ENCODE data around the gene CACNA2D3.

Gene CACNA2D3

DNA sequence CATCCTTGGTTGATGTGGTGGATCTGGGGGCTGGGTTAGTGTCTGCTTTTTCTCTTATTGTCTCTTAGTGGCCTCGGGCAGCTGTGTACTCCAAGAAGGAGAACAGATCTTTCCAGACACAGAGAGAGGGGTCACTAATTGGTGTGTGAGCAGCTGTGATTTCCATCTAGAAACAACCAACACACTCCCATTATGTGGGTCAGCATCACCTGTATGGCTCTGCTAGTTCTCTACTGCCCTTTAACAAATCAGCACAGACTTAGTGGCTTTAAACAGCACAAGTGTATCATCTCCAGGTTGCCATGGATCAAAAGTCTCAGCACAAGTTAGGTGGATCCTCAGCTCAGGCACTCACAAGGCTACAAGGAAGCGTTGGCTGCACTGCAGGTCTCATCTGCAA lies 648.7 kb downstream of the CACNA2D3 start:
- Histone ChIP-seq H3K36me3 (ENCODE audit: insufficient read depth, low read length) (no peaks in the 10 kb centered on the region; the same call in 1 of the 2 replicates), H3K4me1 (ENCODE audit: insufficient read depth, low read length) (peaks cover 11% of the 10 kb centered on the region; the same call in 1 of the 2 replicates), H3K9me3 (ENCODE audit: control insufficient read depth, insufficient read depth, low read length) (no peaks in the 10 kb centered on the region), H3K9ac (ENCODE audit: low read depth, low read length) (no peak overlapping the region)

DNA sequence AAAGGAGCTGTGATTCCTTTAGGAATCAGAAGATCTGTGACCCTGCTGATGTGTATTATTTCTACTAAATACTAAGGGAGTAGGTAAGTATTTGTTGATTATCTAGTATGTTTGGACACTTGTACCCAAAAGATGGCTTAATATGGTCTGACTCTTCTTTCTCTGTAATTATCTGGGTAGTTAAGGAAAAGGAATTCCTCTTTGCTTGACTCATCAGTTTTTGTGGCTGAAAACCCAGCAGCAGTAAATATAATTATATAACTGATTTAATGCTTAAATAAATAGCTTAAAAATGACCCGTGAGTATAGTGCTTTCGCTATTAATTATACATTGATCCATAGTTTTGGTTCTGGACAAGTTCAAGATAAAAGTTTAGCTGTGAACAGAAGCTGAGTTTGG lies 649.7 kb downstream of the CACNA2D3 start:
- Histone ChIP-seq H3K9ac (ENCODE audit: low read depth, low read length) (no peak overlapping the region), H3K9me3 (ENCODE audit: control insufficient read depth, insufficient read depth, low read length) (no peaks in the 10 kb centered on the region), H3K36me3 (ENCODE audit: insufficient read depth, low read length) (no peaks in the 10 kb centered on the region; the same call in 1 of the 2 replicates), H3K4me1 (ENCODE audit: insufficient read depth, low read length) (peaks cover 11% of the 10 kb centered on the region; the same call in 1 of the 2 replicates)

DNA sequence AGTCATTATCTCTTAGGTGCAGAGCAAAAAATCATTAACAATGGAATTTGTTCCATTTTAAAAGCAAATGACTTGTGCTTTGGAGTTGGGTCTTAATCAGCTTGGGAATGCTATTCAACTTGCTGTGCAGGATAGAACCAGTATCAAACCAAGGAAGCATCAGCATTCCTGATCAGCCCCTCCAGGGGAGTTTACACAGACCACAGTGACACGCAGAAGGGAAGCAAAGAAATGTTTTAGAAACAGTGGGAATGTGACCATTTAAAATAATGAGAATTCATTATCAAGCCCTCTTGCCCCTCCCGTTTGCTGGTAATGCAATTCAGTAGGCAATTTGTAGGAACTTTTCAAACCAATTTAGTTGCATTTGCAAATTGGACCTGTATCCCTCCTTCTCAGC lies 650.4 kb downstream of the CACNA2D3 start:
- peaks cover 11% of the 10 kb centered on the region; the same call in 1 of the 2 replicates for H3K4me1 ChIP-seq (ENCODE audit: insufficient read depth, low read length)
- H3K9ac ChIP-seq (ENCODE audit: low read depth, low read length): no peak overlapping the region
- no peaks in the 10 kb centered on the region; the same call in 1 of the 2 replicates for H3K36me3 ChIP-seq (ENCODE audit: insufficient read depth, low read length)
- no peaks in the 10 kb centered on the region for H3K9me3 ChIP-seq (ENCODE audit: control insufficient read depth, insufficient read depth, low read length)

DNA sequence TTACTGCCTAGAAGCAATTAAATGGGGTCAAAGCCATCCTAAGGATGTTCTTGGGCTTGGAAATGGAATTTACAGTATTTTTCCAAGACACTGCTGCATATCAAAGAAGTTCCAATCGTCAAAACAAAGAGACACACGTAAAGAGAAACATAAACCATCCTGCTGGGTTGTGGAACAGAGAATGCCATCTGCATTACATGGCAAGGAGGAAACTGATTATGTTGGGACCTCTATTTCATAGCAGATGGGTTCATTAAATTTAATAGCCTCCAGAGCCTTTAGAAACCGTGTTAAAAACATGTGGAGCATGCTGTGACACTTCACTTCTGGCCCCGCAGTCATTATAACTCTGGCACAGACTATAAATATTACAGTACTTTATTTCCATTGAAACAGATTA lies 650.9 kb downstream of the CACNA2D3 start:
- H3K9me3 ChIP-seq (ENCODE audit: control insufficient read depth, insufficient read depth, low read length): no peaks in the 10 kb centered on the region
- H3K9ac ChIP-seq (ENCODE audit: low read depth, low read length): no peak overlapping the region
- H3K36me3 ChIP-seq (ENCODE audit: insufficient read depth, low read length): no peaks in the 10 kb centered on the region; the same call in 1 of the 2 replicates
- H3K4me1 ChIP-seq (ENCODE audit: insufficient read depth, low read length): peaks cover 11% of the 10 kb centered on the region; the same call in 1 of the 2 replicates

DNA sequence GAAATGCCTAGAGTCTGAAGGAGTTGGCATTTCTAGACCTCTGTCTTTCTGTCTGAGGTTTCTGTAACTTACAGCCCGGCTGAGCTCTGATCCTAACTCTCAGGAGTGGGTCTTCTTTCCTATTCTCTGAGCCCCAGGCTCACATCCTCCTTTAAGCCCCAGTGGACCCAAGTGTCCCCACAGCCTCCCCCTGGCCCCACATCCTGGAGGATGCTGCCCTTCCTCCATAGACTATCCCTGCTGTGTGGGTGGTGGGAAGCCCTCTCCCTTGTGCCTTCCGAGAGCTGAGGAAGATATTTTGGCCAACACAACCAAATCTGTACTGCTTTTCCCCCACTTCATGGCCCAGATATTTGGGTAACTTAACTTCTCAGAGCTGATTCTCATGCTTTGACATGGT lies 654.2 kb downstream of the CACNA2D3 start:
- Histone ChIP-seq H3K4me1 (ENCODE audit: insufficient read depth, low read length) (peaks cover 12% of the 10 kb centered on the region; the same call in 1 of the 2 replicates), H3K36me3 (ENCODE audit: insufficient read depth, low read length) (no peaks in the 10 kb centered on the region; the same call in 1 of the 2 replicates), H3K9me3 (ENCODE audit: control insufficient read depth, insufficient read depth, low read length) (no peaks in the 10 kb centered on the region), H3K9ac (ENCODE audit: low read depth, low read length) (no peak overlapping the region)

DNA sequence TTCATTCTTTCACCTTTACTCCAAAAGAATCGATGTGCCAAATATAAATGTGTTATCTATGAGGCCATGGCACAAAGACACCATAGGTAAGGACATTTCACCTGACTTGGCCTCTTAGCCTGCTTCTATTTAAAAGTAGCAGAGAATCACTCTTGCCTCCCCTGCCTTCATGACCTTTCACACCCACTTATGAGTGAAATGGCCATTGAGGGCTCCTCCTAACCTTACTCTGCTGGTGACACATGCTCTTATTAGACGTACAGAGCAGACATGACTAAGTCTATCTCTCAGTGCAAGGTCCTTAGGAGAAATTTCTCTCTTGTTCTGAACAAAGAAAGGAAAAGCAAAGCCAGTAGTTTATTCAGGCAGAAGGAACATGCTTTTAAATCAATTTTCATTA lies 654.8 kb downstream of the CACNA2D3 start:
- H3K36me3 ChIP-seq (ENCODE audit: insufficient read depth, low read length): no peaks in the 10 kb centered on the region
- no peak overlapping the region for H3K9ac ChIP-seq (ENCODE audit: low read depth, low read length)
- H3K9me3 ChIP-seq (ENCODE audit: control insufficient read depth, insufficient read depth, low read length): no peaks in the 10 kb centered on the region
- H3K4me1 ChIP-seq (ENCODE audit: insufficient read depth, low read length): peaks cover 15% of the 10 kb centered on the region; the same call in 1 of the 2 replicates

DNA sequence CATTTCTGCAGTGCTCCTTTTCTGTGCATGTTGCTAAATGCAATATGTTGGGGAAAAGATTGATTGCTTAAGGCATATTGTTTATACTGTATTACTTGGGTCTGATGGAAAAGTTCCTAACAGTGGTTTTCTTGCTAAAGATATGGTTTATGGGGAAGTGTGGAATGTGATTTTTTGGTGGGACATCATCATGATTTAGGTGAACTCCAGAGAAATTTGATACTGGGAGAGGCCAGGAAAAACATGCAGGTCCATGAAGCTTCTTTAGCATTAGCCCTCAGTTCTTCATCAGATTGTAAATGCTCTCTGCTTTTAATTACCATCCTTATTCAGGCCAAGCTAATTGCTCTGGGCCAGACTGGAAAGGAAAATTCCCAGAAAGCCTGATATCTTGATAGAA lies 658.0 kb downstream of the CACNA2D3 start:
- Histone ChIP-seq H3K9me3 (ENCODE audit: control insufficient read depth, insufficient read depth, low read length) (no peaks in the 10 kb centered on the region), H3K4me1 (ENCODE audit: insufficient read depth, low read length) (0 out of 2 replicates have a peak, but pooled peaks cover 4% of the 10 kb centered on the region), H3K36me3 (ENCODE audit: insufficient read depth, low read length) (no peaks in the 10 kb centered on the region; the same call in 1 of the 2 replicates), H3K9ac (ENCODE audit: low read depth, low read length) (no peak overlapping the region)

DNA sequence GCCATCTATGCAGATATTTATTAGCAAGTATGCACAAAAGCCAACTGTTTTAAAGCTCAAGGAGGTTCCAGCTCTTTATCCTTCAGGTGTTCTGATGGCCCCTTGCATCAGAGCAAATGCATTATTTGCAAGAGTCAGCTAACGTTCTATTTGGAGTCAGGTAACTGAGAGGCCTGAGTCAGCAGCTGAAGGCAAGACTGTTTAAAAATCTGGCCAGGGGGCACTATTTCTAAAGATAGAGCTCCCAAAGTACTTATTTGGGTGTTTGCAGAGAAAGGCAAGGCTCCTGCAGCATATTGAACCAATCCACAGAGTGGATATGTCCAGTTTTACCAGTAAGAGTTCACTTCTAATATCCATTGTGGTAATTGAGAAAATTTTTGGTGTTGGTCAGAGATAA lies 659.4 kb downstream of the CACNA2D3 start:
- H3K9ac ChIP-seq (ENCODE audit: low read depth, low read length): no peak overlapping the region
- no peaks in the 10 kb centered on the region for H3K9me3 ChIP-seq (ENCODE audit: control insufficient read depth, insufficient read depth, low read length)
- H3K4me1 ChIP-seq (ENCODE audit: insufficient read depth, low read length): 0 out of 2 replicates have a peak, but pooled peaks cover 4% of the 10 kb centered on the region
- no peaks in the 10 kb centered on the region; the same call in 1 of the 2 replicates for H3K36me3 ChIP-seq (ENCODE audit: insufficient read depth, low read length)

DNA sequence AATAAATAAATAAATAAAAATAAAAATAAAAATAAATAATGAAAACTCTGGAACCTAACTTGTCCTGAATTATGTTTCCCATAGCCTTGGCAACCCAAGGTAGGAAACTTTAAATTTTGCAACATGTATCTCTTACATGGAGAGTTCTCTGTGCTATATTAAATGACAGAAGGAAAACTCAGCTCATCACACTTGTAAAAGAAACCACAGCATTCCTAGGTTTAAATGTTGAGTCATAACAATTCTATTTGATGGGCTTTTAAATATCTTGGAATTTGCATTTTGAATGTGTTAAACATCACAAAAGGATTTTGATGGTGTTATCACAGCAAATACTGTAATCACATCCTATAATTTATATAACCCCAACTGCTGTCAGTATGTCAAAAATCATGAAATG lies 661.3 kb downstream of the CACNA2D3 start:
- Histone ChIP-seq H3K9ac (ENCODE audit: low read depth, low read length) (no peak overlapping the region), H3K9me3 (ENCODE audit: control insufficient read depth, insufficient read depth, low read length) (no peaks in the 10 kb centered on the region)

DNA sequence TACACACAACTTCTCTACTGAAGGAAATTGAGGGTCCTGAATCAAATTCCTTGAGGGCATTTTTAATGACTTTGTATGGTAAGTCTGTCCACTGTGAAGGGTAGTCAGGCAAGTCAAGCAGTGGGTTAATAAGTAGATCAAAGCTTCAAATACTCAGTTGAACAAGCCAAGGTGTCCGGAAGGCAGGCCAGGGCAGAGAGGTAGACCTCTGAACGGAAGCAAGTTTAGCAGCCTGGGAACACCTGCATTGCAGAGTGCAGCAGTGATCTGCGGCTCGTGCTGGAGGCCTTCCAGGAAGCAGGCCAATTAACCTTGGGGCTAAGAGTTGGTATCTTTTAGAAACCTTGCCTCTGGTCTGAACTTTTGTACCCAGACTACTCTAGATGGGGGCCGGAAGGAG lies 661.7 kb downstream of the CACNA2D3 start:
- H3K4me1 ChIP-seq (ENCODE audit: insufficient read depth, low read length): 0 out of 2 replicates have a peak, but pooled peaks cover 4% of the 10 kb centered on the region
- no peaks in the 10 kb centered on the region; the same call in 1 of the 2 replicates for H3K36me3 ChIP-seq (ENCODE audit: insufficient read depth, low read length)
- H3K9ac ChIP-seq (ENCODE audit: low read depth, low read length): no peak overlapping the region
- H3K9me3 ChIP-seq (ENCODE audit: control insufficient read depth, insufficient read depth, low read length): no peaks in the 10 kb centered on the region

More for the DNA sequence above, 661.3 kb downstream of the CACNA2D3 start:
- Histone ChIP-seq H3K36me3 (ENCODE audit: insufficient read depth, low read length) (no peaks in the 10 kb centered on the region; the same call in 1 of the 2 replicates), H3K4me1 (ENCODE audit: insufficient read depth, low read length) (0 out of 2 replicates have a peak, but pooled peaks cover 4% of the 10 kb centered on the region)

DNA sequence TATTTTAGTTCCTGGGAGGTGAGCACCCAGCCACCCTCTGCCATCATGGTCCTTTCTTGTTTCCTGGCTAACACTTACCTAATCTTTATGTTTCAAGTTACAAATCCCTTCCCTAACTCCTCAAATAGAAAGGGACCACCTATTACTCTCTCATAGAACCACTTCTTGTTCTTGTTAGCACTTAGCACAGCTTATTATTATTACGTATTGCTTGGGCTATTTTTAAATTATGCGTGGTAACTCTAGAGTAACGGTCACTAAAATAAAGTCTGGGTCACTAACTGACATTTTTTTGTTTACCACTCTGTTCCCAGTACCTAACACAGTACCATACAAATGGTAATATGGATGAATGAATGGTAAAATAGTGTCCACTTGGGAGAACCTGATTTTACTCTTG lies 663.6 kb downstream of the CACNA2D3 start:
- H3K4me1 ChIP-seq (ENCODE audit: insufficient read depth, low read length): 0 out of 2 replicates have a peak, but pooled peaks cover 4% of the 10 kb centered on the region
- H3K36me3 ChIP-seq (ENCODE audit: insufficient read depth, low read length): no peaks in the 10 kb centered on the region; the same call in 1 of the 2 replicates
- H3K9me3 ChIP-seq (ENCODE audit: control insufficient read depth, insufficient read depth, low read length): no peaks in the 10 kb centered on the region
- no peak overlapping the region for H3K9ac ChIP-seq (ENCODE audit: low read depth, low read length)

DNA sequence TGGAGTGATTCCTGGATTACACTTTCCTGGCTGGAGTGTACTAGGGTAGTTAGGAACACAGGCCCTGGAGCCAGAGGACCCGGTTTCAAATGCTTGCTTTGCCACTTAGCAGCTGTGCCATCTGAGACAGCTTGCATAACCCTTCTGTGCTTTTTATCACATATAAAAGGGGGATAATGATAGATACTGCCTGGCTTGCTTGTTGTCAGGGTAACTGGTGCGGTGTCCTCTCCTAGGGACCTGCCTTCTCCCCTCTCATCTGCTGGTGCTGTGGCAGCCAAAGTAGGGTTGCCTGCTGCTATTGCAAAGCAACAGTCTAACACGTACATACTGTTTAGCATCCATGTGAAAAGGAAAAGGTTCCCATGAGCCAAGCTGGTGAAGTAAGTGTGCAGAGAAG lies 667.7 kb downstream of the CACNA2D3 start:
- H3K36me3 ChIP-seq (ENCODE audit: insufficient read depth, low read length): no peaks in the 10 kb centered on the region
- no peaks in the 10 kb centered on the region for H3K4me1 ChIP-seq (ENCODE audit: insufficient read depth, low read length)
- H3K9me3 ChIP-seq (ENCODE audit: control insufficient read depth, insufficient read depth, low read length): no peaks in the 10 kb centered on the region
- H3K9ac ChIP-seq (ENCODE audit: low read depth, low read length): no peak overlapping the region

DNA sequence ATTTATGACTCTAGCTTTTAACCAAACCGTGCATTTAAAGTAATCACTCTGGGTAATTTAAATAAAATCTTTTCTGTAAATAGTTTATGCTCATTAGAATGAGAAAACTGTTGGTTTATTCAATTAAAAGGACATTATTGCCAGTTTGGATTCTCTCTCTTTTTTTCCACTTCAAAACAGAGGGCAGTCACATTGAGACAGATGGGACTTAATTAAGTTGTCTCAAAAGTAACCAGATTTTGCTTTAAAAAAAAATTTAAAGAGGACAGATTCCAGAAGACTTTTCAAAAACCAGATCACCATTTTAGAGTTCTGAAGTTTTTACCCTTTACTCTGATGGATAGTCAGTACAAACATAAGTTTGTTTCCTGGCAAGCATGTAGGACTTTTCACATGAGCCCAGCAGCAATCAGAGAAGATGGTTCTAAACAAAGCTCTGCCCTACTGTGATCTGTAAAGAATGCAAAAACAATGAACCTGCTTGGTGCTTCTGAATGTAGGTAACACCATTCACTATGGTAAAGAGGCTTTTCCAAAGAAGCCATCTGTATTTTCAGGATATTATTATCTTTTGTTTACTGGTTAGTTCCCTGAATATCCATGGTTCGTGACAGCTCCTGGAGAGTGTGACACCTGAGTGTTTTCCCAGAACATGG lies 669.3 kb downstream of the CACNA2D3 start:
- Histone ChIP-seq H3K4me1 (ENCODE audit: insufficient read depth, low read length) (no peaks in the 10 kb centered on the region), H3K36me3 (ENCODE audit: insufficient read depth, low read length) (peaks cover 3% of the 10 kb centered on the region; the same call in 1 of the 2 replicates), H3K9ac (ENCODE audit: low read depth, low read length) (no peak overlapping the region), H3K9me3 (ENCODE audit: control insufficient read depth, insufficient read depth, low read length) (no peaks in the 10 kb centered on the region)

DNA sequence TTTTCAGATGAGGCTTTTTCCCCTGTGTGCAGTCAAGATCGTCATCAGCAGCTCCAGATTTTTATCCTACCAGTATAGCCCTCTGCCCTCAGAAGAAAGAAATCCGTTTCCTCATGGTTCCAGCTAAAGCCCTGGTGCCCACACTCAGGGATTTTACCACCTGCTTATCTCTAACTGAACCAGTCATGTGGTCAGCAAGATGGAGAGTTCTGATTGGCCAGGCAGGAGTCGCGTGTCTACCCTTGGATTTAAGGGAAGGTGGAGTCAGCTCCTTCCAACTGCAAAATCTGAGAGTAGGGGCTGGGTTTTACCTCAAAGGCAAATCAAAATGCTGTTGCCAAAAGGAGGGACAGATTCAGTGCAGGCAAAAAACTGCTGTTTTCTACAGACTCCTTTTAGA lies 670.2 kb downstream of the CACNA2D3 start:
- H3K4me1 ChIP-seq (ENCODE audit: insufficient read depth, low read length): no peaks in the 10 kb centered on the region
- no peak overlapping the region for H3K9ac ChIP-seq (ENCODE audit: low read depth, low read length)
- peaks cover 3% of the 10 kb centered on the region; the same call in 1 of the 2 replicates for H3K36me3 ChIP-seq (ENCODE audit: insufficient read depth, low read length)
- H3K9me3 ChIP-seq (ENCODE audit: control insufficient read depth, insufficient read depth, low read length): no peaks in the 10 kb centered on the region

DNA sequence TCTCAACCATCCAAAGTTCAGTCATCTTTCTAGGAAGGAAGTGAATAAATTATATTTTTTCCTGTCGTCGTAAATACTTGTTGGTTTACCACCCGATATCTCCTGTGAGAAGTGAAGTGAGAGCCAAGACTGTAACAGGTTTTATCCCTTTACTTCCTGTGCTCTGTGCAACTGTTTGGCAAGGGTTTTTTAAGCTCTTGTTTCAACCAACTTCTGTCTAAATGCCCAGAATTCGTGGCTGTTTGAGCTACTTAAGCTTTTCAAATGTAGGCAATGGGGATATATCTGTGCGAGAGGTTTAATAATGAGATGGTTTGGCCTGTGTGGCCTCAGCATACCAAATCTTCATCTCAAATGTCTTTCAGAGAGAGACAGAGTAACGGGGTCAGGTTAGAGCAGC lies 670.8 kb downstream of the CACNA2D3 start:
- Histone ChIP-seq H3K36me3 (ENCODE audit: insufficient read depth, low read length) (peaks cover 3% of the 10 kb centered on the region; the same call in 1 of the 2 replicates), H3K4me1 (ENCODE audit: insufficient read depth, low read length) (no peaks in the 10 kb centered on the region), H3K9ac (ENCODE audit: low read depth, low read length) (no peak overlapping the region), H3K9me3 (ENCODE audit: control insufficient read depth, insufficient read depth, low read length) (no peaks in the 10 kb centered on the region)
